Common myeloid progenitor, CD34-positive (primary cell): ENCODE data around the gene XRCC4.
"Not testable (repeated sequence)": the region's sequence is repeated elsewhere in the genome, so short reads cannot be mapped to it uniquely, and the experiment has no call there.

ENCODE experiments used
- CTCF ChIA-PET: fragments of 350-600 bp; sonication (Branson Sonifier 250); formaldehyde crosslinking; loops from one replicate; lab custom pipeline; 2021; ENCODE audit warnings: antibody characterized with exemption; lab: Charles Lee
- POLR2A ChIA-PET: fragments of 350-600 bp; sonication (Branson Sonifier 250); formaldehyde crosslinking; loops from one replicate; lab custom pipeline; 2021; ENCODE audit warnings: antibody characterized with exemption; lab: Charles Lee
- DNase-seq, 3 donors: peaks; one replicate each; pipeline versions ENCODE4 v3.0.0 to v3.0.0-alpha.2; 2013
- H3K27ac ChIP-seq, 2 experiments: 1 replicate in 1 of 2; 2 replicates in 1 of 2; pipeline ENCODE4 v1.7.0; 2013; ENCODE audit warnings: inconsistent platforms in 2 of 2, low read length in 2 of 2, mild to moderate bottlenecking in 2 of 2, low read depth in 1 of 2, moderate library complexity in 1 of 2; ENCODE audit not compliant: severe bottlenecking in 2 of 2, insufficient read depth in 1 of 2, poor library complexity in 1 of 2
- H3K27me3 ChIP-seq, 5 experiments: replicated peaks in 2 of 5; 1 replicate in 3 of 5; 2 replicates in 2 of 5; pipeline versions ENCODE4 v1.6.1 to v1.7.0; 2013; ENCODE audit warnings: low read length in 4 of 5, mild to moderate bottlenecking in 2 of 5, moderate library complexity in 2 of 5, inconsistent platforms in 1 of 5; ENCODE audit not compliant: insufficient read depth in 5 of 5, control insufficient read depth in 4 of 5
- H3K36me3 ChIP-seq, 4 experiments: 1 replicate in 2 of 4; 2 replicates in 2 of 4; pipeline versions ENCODE4 v1.6.1 to v1.7.0; 2013; ENCODE audit warnings: low read length in 3 of 4, control low read depth in 1 of 4, mild to moderate bottlenecking in 1 of 4; ENCODE audit not compliant: control insufficient read depth in 4 of 4, insufficient read depth in 4 of 4
- H3K4me1 ChIP-seq, 4 experiments: 1 replicate in 3 of 4; 2 replicates in 1 of 4; pipeline versions ENCODE4 v1.6.1 to v1.7.1; 2013; ENCODE audit warnings: low read length in 3 of 4, mild to moderate bottlenecking in 3 of 4, control low read depth in 1 of 4, inconsistent platforms in 1 of 4, moderate library complexity in 1 of 4; ENCODE audit not compliant: control insufficient read depth in 4 of 4, insufficient read depth in 4 of 4; ENCODE audit errors: control extremely low read depth in 1 of 4
- H3K4me3 ChIP-seq, 7 experiments: 1 replicate in 4 of 7; 2 replicates in 3 of 7; pipeline versions ENCODE4 v1.5.1 to v1.7.0; 2013; ENCODE audit warnings: mild to moderate bottlenecking in 7 of 7, low read length in 6 of 7, moderate library complexity in 6 of 7, inconsistent platforms in 2 of 7, low read depth in 2 of 7, control low read depth in 1 of 7; ENCODE audit not compliant: insufficient read depth in 4 of 7, control insufficient read depth in 1 of 7; ENCODE audit errors: extremely low read depth in 1 of 7
- H3K9me3 ChIP-seq, 5 experiments: 1 replicate in 4 of 5; 2 replicates in 1 of 5; pipeline versions ENCODE4 v1.6.1 to v1.7.1; 2013; ENCODE audit warnings: low read length in 4 of 5, mild to moderate bottlenecking in 2 of 5, inconsistent platforms in 1 of 5, low read depth in 1 of 5, moderate library complexity in 1 of 5; ENCODE audit not compliant: control insufficient read depth in 4 of 5, insufficient read depth in 2 of 5; ENCODE audit errors: control extremely low read depth in 1 of 5
- WGBS: methylation state at CpG from one replicate; pipeline ENCODE4 v1.1.5; 2013; ENCODE audit not compliant: insufficient coverage; 5-methylcytosine and 5-hydroxymethylcytosine counted together

The XRCC4 gene

GRCh38 chr5:83355482-83356014 lies 278.2 kb downstream of the XRCC4 start:
- H3K36me3 ChIP-seq, H3K27ac ChIP-seq, CTCF ChIA-PET, H3K27me3 ChIP-seq, POLR2A ChIA-PET, H3K4me3 ChIP-seq, DNase-seq, H3K9me3 ChIP-seq, H3K4me1 ChIP-seq: not testable (repeated sequence)
- WGBS = 100% methylated on average over 1 of the region's 4 CpGs

DNA sequence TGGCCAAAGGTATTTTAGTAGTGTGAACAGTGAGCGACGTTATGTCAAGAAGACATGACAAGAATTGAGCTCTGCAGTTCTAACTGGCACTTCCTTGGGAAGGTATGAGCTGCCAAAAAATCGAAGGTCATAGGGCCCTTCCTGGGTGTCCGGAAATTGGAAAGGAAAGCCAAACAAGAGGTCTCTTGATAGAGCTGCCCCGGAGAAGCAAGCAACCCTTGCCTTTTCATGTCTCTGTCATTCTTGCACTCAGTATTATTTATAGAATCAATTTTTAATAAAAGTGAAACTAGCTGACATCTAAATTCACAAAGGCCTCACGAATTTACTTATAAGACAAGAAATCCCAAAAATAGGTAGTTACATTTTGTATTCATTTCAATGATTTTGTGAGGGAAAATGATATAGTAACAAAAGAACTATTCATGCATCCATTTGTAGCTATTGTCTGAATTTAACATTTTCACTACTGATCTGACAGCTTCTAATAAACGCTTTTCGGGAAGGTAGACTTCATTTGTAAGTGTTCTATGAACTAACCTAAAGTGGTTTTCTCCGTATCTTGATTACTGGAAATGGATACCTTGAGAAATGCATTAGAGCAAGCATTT lies 280.4 kb downstream of the XRCC4 start:
- Histone ChIP-seq H3K4me3 (no peak overlapping the region), H3K27ac (no peak overlapping the region), H3K9me3 (peaks cover 0 to 4% (median 2%) of the 10 kb centered on the region in 5 experiments), H3K4me1 (no peaks in the 10 kb centered on the region), H3K27me3 (no peaks in the 10 kb centered on the region), H3K36me3 (no peaks in the 10 kb centered on the region)
- CTCF ChIA-PET = no interaction called here
- whole genome bisulfite sequencing = 100% methylated on average over 5 of the region's 9 CpGs
- POLR2A ChIA-PET = no interaction called here
- no peak for DNase-seq

GRCh38 chr5:83360573-83360972 lies 283.2 kb downstream of the XRCC4 start:
- ChIA-PET CTCF (interaction anchor here (1.0 kb wide), 1 partner anchor 10 kb away, joined by 3 read pairs; no protein-coding TSS in a partner anchor), POLR2A (no interaction called here)
- no peak for DNase-seq
- 100% methylated on average over 2 of the region's 2 CpGs for WGBS
- no peak overlapping the region for H3K27ac ChIP-seq
- H3K9me3 ChIP-seq = peaks cover 0 to 5% (median 2%) of the 10 kb centered on the region in 5 experiments
- H3K4me1 ChIP-seq = no peaks in the 10 kb centered on the region
- H3K36me3 ChIP-seq = no peaks in the 10 kb centered on the region
- no peak overlapping the region for H3K4me3 ChIP-seq
- no peaks in the 10 kb centered on the region for H3K27me3 ChIP-seq

- WGBS = no CpG with 5 or more reads among the region's 1 CpG
These were observed 285.2 kb downstream of the XRCC4 start for GRCh38 chr5:83362526-83362925.

DNA sequence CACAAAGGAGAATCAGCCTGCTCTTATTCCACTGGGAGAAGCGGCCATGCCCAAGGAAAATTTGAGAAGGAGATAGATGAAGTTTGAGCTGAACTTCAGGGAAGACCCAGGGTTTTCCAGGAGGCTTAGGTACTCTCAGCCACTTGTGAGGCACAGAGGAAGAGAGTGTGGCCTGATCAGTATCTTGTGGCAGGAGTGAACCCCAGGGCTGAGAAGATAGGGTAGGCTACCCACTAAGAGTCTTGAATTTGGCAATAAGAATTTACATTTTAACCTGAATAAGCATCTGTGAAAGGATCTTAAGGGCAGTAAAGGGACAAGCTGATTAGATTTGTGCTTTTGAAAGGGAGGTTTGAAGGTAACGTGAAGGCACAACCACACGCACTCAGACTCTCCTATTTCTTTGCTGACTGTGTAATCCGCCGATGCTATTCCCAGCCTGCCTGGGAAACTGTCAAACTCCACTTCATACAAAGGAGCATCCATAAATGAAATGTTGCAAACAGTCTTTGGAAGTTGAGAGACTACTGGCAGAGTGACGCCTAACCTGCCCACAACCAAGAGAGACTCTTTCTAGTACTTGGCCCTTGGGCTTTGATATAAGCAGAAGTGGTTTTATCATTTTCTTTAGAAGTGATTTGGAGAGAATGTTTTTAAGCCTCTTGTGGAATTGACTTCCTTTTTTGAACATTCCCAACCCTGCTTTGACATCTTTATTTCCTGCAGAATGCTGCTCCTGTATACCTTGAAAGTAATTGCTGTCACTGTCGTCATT lies 286.0 kb downstream of the XRCC4 start:
- 95% methylated on average over 3 of the region's 7 CpGs for WGBS
- Histone ChIP-seq H3K4me3 (no peak overlapping the region), H3K9me3 (peaks cover 0 to 5% (median 3%) of the 10 kb centered on the region in 5 experiments), H3K27me3 (no peaks in the 10 kb centered on the region), H3K4me1 (no peaks in the 10 kb centered on the region), H3K27ac (no peak overlapping the region), H3K36me3 (no peaks in the 10 kb centered on the region)
- no peak for DNase-seq
- POLR2A ChIA-PET = no interaction called here
- CTCF ChIA-PET = no interaction called here

More at GRCh38 chr5:83362526-83362925, 285.2 kb downstream of the XRCC4 start:
- Histone ChIP-seq H3K36me3 (no peaks in the 10 kb centered on the region), H3K9me3 (peaks cover 0 to 5% (median 3%) of the 10 kb centered on the region in 5 experiments), H3K4me3 (no peak overlapping the region), H3K4me1 (no peaks in the 10 kb centered on the region), H3K27ac (no peak overlapping the region), H3K27me3 (no peaks in the 10 kb centered on the region)
- DNase-seq = no peak
- POLR2A ChIA-PET = no interaction called here
- CTCF ChIA-PET = no interaction called here

GRCh38 chr5:83363886-83364275 lies 286.5 kb downstream of the XRCC4 start:
- H3K27me3 ChIP-seq = no peaks in the 10 kb centered on the region
- DNase-seq = no peak
- H3K9me3 ChIP-seq = peaks cover 0 to 4% (median 3%) of the 10 kb centered on the region in 5 experiments
- no peak overlapping the region for H3K27ac ChIP-seq
- no peaks in the 10 kb centered on the region for H3K4me1 ChIP-seq
- H3K4me3 ChIP-seq = no peak overlapping the region
- H3K36me3 ChIP-seq = no peaks in the 10 kb centered on the region
- no CpG with 5 or more reads among the region's 1 CpG for WGBS
- POLR2A ChIA-PET = interaction anchor here (0.6 kb wide), 1 partner anchor 31 kb away, joined by 4 read pairs; no protein-coding TSS in a partner anchor
- CTCF ChIA-PET = no interaction called here
